Ovary (tissue), 9 donors: ENCODE measurements around the gene ADGRB2. TPM values are rescaled to one million over a fixed set of nuclear protein-coding genes. Genes with fewer than 3 reads are reported as not detected.
A peak's percentile ranks its signal among the peaks of the same experiment; 100 is the strongest.

Experiments used
- DNase-seq, 5 donors: peaks; one replicate each; pipeline ENCODE4 v3.0.0-alpha.2; 2019 to 2020
- H3K27ac ChIP-seq, 2 donors: fragments of 200-600 bp; one replicate each; pipeline versions ENCODE4 v1.5.1 to v1.8.0; 2019 to 2022
- H3K27me3 ChIP-seq: fragments of 200-600 bp; one replicate; pipeline ENCODE4 v1.8.0; 2022
- H3K36me3 ChIP-seq: fragments of 200-600 bp; sonication (generic); one replicate; pipeline ENCODE4 v1.5.1; 2019
- H3K4me1 ChIP-seq: one replicate; pipeline ENCODE4 v1.8.1; 2013; ENCODE audit warnings: mild to moderate bottlenecking, moderate library complexity; ENCODE audit not compliant: insufficient read depth
- H3K4me3 ChIP-seq: fragments of 200-600 bp; sonication (generic); one replicate; pipeline ENCODE4 v1.5.1; 2017
- H3K9me3 ChIP-seq, 2 donors: fragments of 200-600 bp in 1 of 2; sonication (generic) in 1 of 2; one replicate each; pipeline versions ENCODE4 v1.5.1 to v1.8.1; 2013 to 2019; ENCODE audit warnings: mild to moderate bottlenecking in 1 of 2, moderate library complexity in 1 of 2
- CTCF ChIP-seq, 3 donors: fragments of 450-650 bp in 2 of 3; fragments of 200-600 bp in 1 of 3; IDR thresholded peaks; one replicate each; pipeline versions ENCODE4 v1.5.1 to v1.8.0; 2016 to 2022; ENCODE audit warnings: antibody characterized with exemption in 3 of 3, mild to moderate bottlenecking in 1 of 3
- EP300 ChIP-seq: sonication (generic); formaldehyde crosslinking; IDR thresholded peaks from one replicate; pipeline ENCODE4 v1.6.1; 2017; ENCODE audit warnings: antibody characterized with exemption
- POLR2A ChIP-seq: fragments of 450-650 bp; IDR thresholded peaks from one replicate; pipeline ENCODE4 v1.6.1; 2017; ENCODE audit warnings: antibody characterized with exemption, mild to moderate bottlenecking, moderate library complexity
- WGBS, 3 donors: extraction: QIAGEN DNeasy Blood & Tissue Kit in 1 of 3; methylation state at CpG; one replicate each; pipeline versions ENCODE4 v1.1.5 to v1.1.7; 2013 to 2017; 5-methylcytosine and 5-hydroxymethylcytosine counted together
- intact Hi-C, 4 donors: fragments of 100-400 bp; cut with DNase I; formaldehyde crosslinking; loops; one replicate each; pipeline versions ENCODE4 v1.11.0 to v1.15.1; 2022 to 2023
- polyA plus RNA-seq, 2 donors: library from polyadenylated mRNA; stranded (reverse); fragments of 200-250 nt in 1 of 2; fragments of 350-450 nt in 1 of 2; fragmentation: Illumina TruSeq in 1 of 2; extraction: RNeasy Lipid Tissue Mini Kit (QIAGEN cat#74804) in 1 of 2; gene quantifications; one replicate each; pipeline ENCODE4 v1.2.3, GENCODE V29; 2013 to 2014
- total RNA-seq, 7 donors: library from RNA; depleted of rRNA in 2 of 7; stranded (reverse); fragments of >200 nt in 2 of 7; fragmentation: NEBNext Ultra II Directional in 3 of 7; extraction: Animal tissue kit (Norgen Biotek cat#: 25700) in 3 of 7; gene quantifications; one replicate each; pipeline versions ENCODE4 v1.1.0 to v1.2.4, GENCODE V29; 2016 to 2023
- donor health status: DM: no; HTN: no; CAD: no; lungs with moderate emphysema.
- donor health status: DM: no; HTN: no; CAD: no.
- donor health status: Bipolar disorder and iron deficiency.
- donor health status: DM: yes; HTN: yes; CAD: no.
- donor health status: DM: no; HTN: no; CAD: no.
- donor health status: DM: yes; HTN: yes; CAD: no.

Gene ADGRB2
- total and polyA plus RNA-seq, 9 donors = 0.30 to 7.2 (median 1.6) TPM

- WGBS, 3 donors = 70 to 75% (median 75%) methylated on average over 10 of the region's 10 CpGs
- DNase-seq = peak in 1 of 5 donors; percentile 33
- H3K36me3 ChIP-seq = no peaks in the 10 kb centered on the region
- H3K27ac ChIP-seq = peak overlapping the region in 1 of 2 donors; percentile 67
- no peak for TF ChIP-seq CTCF (IDR thresholded peaks at IDR 0.05)
- TF ChIP-seq EP300 = no peak
- no peak for TF ChIP-seq POLR2A
- H3K4me3 ChIP-seq = no peak overlapping the region
- H3K9me3 ChIP-seq = no peaks in the 10 kb centered on the region
- H3K4me1 ChIP-seq = peaks cover 31% of the 10 kb centered on the region
- no peaks in the 10 kb centered on the region for H3K27me3 ChIP-seq
- intact Hi-C loops = no loop called here
These were observed 64.7 kb downstream of the ADGRB2 start for GRCh38 chr1:31699341-31699891.

GRCh38 chr1:31697369-31697984 is 66.7 kb downstream of the ADGRB2 start:
- 77 to 82% (median 77%) methylated on average over 12 of the region's 12 CpGs for WGBS, 3 donors
- Histone ChIP-seq H3K4me1 (peaks cover 23% of the 10 kb centered on the region), H3K9me3 (no peaks in the 10 kb centered on the region), H3K36me3 (no peaks in the 10 kb centered on the region), H3K27me3 (no peaks in the 10 kb centered on the region), H3K4me3 (no peak overlapping the region), H3K27ac (no peak overlapping the region)
- intact Hi-C loops = no loop called here
- TF ChIP-seq POLR2A (no peak), EP300 (no peak), CTCF (IDR thresholded peaks at IDR 0.05) (no peak)
- DNase-seq = no peak

GRCh38 chr1:31696242-31696641 is 67.9 kb downstream of the ADGRB2 start:
- Histone ChIP-seq H3K4me3 (no peak overlapping the region), H3K27me3 (no peaks in the 10 kb centered on the region), H3K27ac (no peak overlapping the region), H3K36me3 (no peaks in the 10 kb centered on the region), H3K4me1 (peaks cover 15% of the 10 kb centered on the region), H3K9me3 (no peaks in the 10 kb centered on the region)
- no peak for DNase-seq
- TF ChIP-seq CTCF (IDR thresholded peaks at IDR 0.05) (no peak), POLR2A (no peak), EP300 (no peak)
- intact Hi-C loops = no loop called here
- WGBS, 3 donors = 82 to 95% (median 89%) methylated on average over 4 of the region's 4 CpGs

- H3K4me3 ChIP-seq = no peak overlapping the region
- intact Hi-C loops = no loop called here
- no peaks in the 10 kb centered on the region for H3K36me3 ChIP-seq
- peaks cover 9% of the 10 kb centered on the region for H3K4me1 ChIP-seq
- H3K27me3 ChIP-seq = no peaks in the 10 kb centered on the region
- no peak for TF ChIP-seq EP300
- no peak for TF ChIP-seq POLR2A
- H3K27ac ChIP-seq = no peak overlapping the region
- WGBS, 3 donors = 83 to 95% (median 85%) methylated on average over 4 to 5 of the region's 5 CpGs
- H3K9me3 ChIP-seq = no peaks in the 10 kb centered on the region
- no peak for DNase-seq
These were observed 68.8 kb downstream of the ADGRB2 start for GRCh38 chr1:31695327-31695726.

- no peak overlapping the region for H3K4me3 ChIP-seq
- peaks cover 6% of the 10 kb centered on the region for H3K4me1 ChIP-seq
- DNase-seq = no peak
- no peaks in the 10 kb centered on the region for H3K9me3 ChIP-seq
- no peaks in the 10 kb centered on the region for H3K36me3 ChIP-seq
- no peaks in the 10 kb centered on the region for H3K27me3 ChIP-seq
- intact Hi-C loops = no loop called here
- no peak for TF ChIP-seq EP300
- TF ChIP-seq POLR2A = no peak
- no peak for TF ChIP-seq CTCF (IDR thresholded peaks at IDR 0.05)
- H3K27ac ChIP-seq = no peak overlapping the region
- WGBS, 3 donors = 81 to 84% (median 83%) methylated on average over 8 of the region's 8 CpGs
These were observed 69.2 kb downstream of the ADGRB2 start for GRCh38 chr1:31694964-31695313.
